Upper lobe of left lung (tissue), 6 donors: ENCODE data around the gene P2RY6. TPM values are rescaled to one million over a fixed set of nuclear protein-coding genes. Genes with fewer than 3 reads are reported as not detected.

ENCODE experiments used
- ATAC-seq, 2 donors: fragments of 200-7000 bp; cut with Tn5 transposase; one replicate each; pipeline ENCODE4 v1.9.1; 2022; ENCODE audit warnings: mild to moderate bottlenecking in 2 of 2, moderate library complexity in 2 of 2; ENCODE audit not compliant: low FRiP score in 2 of 2
- DNase-seq, 2 donors: peaks; one replicate each; pipeline ENCODE4 v3.0.0-alpha.2; 2019 to 2020
- H3K27ac ChIP-seq, 4 donors: fragments of 200-600 bp; sonication (generic); one replicate each; pipeline ENCODE4 v1.5.1; 2016 to 2019
- H3K27me3 ChIP-seq, 4 donors: fragments of 200-600 bp; sonication (generic); one replicate each; pipeline ENCODE4 v1.5.1; 2017 to 2019
- H3K36me3 ChIP-seq, 4 donors: fragments of 200-600 bp; sonication (generic); one replicate each; pipeline ENCODE4 v1.5.1; 2016 to 2019
- H3K4me1 ChIP-seq, 4 donors: fragments of 200-600 bp; sonication (generic); one replicate each; pipeline ENCODE4 v1.5.1; 2018 to 2019
- H3K4me3 ChIP-seq, 4 donors: fragments of 200-600 bp; sonication (generic); one replicate each; pipeline ENCODE4 v1.5.1; 2017 to 2019; ENCODE audit warnings: mild to moderate bottlenecking in 2 of 4, moderate library complexity in 1 of 4
- H3K9me3 ChIP-seq, 4 donors: fragments of 200-600 bp; sonication (generic); one replicate each; pipeline ENCODE4 v1.5.1; 2018 to 2019
- CTCF ChIP-seq, 6 experiments: fragments of 450-650 bp in 4 of 6; fragments of 200-600 bp in 2 of 6; sonication (generic) in 2 of 6; IDR thresholded peaks; one replicate each; pipeline ENCODE4 v1.5.1; 2016 to 2019; ENCODE audit warnings: antibody characterized with exemption in 6 of 6
- EP300 ChIP-seq, 4 donors: sonication (generic); formaldehyde crosslinking; IDR thresholded peaks; one replicate each; pipeline ENCODE4 v1.5.1; 2017; ENCODE audit warnings: antibody characterized with exemption in 4 of 4, control low read depth in 2 of 4
- POLR2A ChIP-seq, 4 donors: fragments of 450-650 bp; IDR thresholded peaks; one replicate each; pipeline ENCODE4 v1.5.1; 2016 to 2017; ENCODE audit warnings: antibody characterized with exemption in 4 of 4, mild to moderate bottlenecking in 2 of 4
- POLR2AphosphoS5 ChIP-seq, 2 donors: sonication (generic); formaldehyde crosslinking; IDR thresholded peaks; one replicate each; pipeline ENCODE4 v1.5.1; 2017; ENCODE audit warnings: antibody characterized with exemption in 2 of 2
- WGBS, 2 donors: methylation state at CpG; one replicate each; pipeline ENCODE4 v1.1.5; 2017 to 2018; 5-methylcytosine and 5-hydroxymethylcytosine counted together
- total RNA-seq, 6 donors: library from RNA; depleted of rRNA in 4 of 6; stranded (reverse); fragments of >200 nt in 4 of 6; gene quantifications; one replicate each; pipeline versions ENCODE4 v1.1.0 to v1.2.1, GENCODE V29; 2016 to 2021
- donor health status: DM: no; HTN: no; CAD: no; lungs with moderate emphysema.
- donor health status: DM: no; HTN: yes; CAD: no; lungs with severe emphysema.

P2RY6 gene
- total RNA-seq, 6 donors from 2014 or later, result 0.30 to 5.3 (median 1.4) TPM; not detected in 1

- Histone ChIP-seq H3K27ac (peak overlapping the region in 2 of 4 donors; percentile 12 to 22), H3K4me3 (no peak overlapping the region), H3K4me1 (peaks cover 11 to 13% (median 12%) of the 10 kb centered on the region in 4 donors), H3K9me3 (no peaks in the 10 kb centered on the region), H3K27me3 (no peaks in the 10 kb centered on the region), H3K36me3 (peaks cover 0 to 8% (median 0%) of the 10 kb centered on the region in 4 donors)
- DNase-seq, result peak in 1 of 2 donors; percentile 77
- peak; percentile 53 to 56 for ATAC-seq
- TF ChIP-seq CTCF (IDR thresholded peaks at IDR 0.05) (peak; percentile 42 to 67 (median 58)), EP300 (IDR thresholded peaks at IDR 0.05) (no peak)
- WGBS, 2 donors, result 44 to 61% methylated on average over 3 to 6 of the region's 6 CpGs
Measured at GRCh38 chr11:73236854-73237253, 35.3 kb upstream of the P2RY6 start.

GRCh38 chr11:73237471-73238290, 34.5 kb upstream of the P2RY6 start:
- H3K4me1 ChIP-seq, result peaks cover 13 to 19% (median 18%) of the 10 kb centered on the region in 4 donors
- H3K36me3 ChIP-seq, result peaks cover 0 to 8% (median 0%) of the 10 kb centered on the region in 4 donors
- TF ChIP-seq POLR2AphosphoS5 (IDR thresholded peaks at IDR 0.05) (no peak), POLR2A (IDR thresholded peaks at IDR 0.05) (no peak), CTCF (IDR thresholded peaks at IDR 0.05) (no peak), EP300 (IDR thresholded peaks at IDR 0.05) (no peak)
- no peaks in the 10 kb centered on the region for H3K27me3 ChIP-seq
- DNase-seq, result no peak
- ATAC-seq, result no peak
- no peaks in the 10 kb centered on the region for H3K9me3 ChIP-seq
- WGBS, 2 donors, result 76 to 81% methylated on average over 10 of the region's 10 CpGs
- H3K4me3 ChIP-seq, result no peak overlapping the region
- H3K27ac ChIP-seq, result no peak overlapping the region

GRCh38 chr11:73239111-73239521, 33.0 kb upstream of the P2RY6 start:
- WGBS, 2 donors, result 87 to 88% methylated on average over 5 to 6 of the region's 6 CpGs

GRCh38 chr11:73239571-73240189, 32.5 kb upstream of the P2RY6 start:
- H3K27ac ChIP-seq, result peak overlapping the region in 1 of 4 donors; percentile 21
- DNase-seq, result no peak
- 85 to 90% methylated on average over 7 of the region's 7 CpGs for WGBS, 2 donors

More at GRCh38 chr11:73239111-73239521, 33.0 kb upstream of the P2RY6 start:
- Histone ChIP-seq H3K4me3 (no peak overlapping the region), H3K27ac (no peak overlapping the region), H3K9me3 (no peaks in the 10 kb centered on the region), H3K36me3 (peaks cover 0 to 8% (median 0%) of the 10 kb centered on the region in 4 donors), H3K4me1 (peaks cover 13 to 22% (median 20%) of the 10 kb centered on the region in 4 donors), H3K27me3 (no peaks in the 10 kb centered on the region)
- ATAC-seq (no peak), DNase-seq (no peak)
- TF ChIP-seq CTCF (IDR thresholded peaks at IDR 0.05), result no peak
- TF ChIP-seq POLR2AphosphoS5 (IDR thresholded peaks at IDR 0.05), result no peak
- TF ChIP-seq EP300 (IDR thresholded peaks at IDR 0.05), result no peak
- no peak for TF ChIP-seq POLR2A (IDR thresholded peaks at IDR 0.05)

GRCh38 chr11:73240190-73240781, 31.9 kb upstream of the P2RY6 start:
- DNase-seq, result peak; percentile 30 to 62
- Histone ChIP-seq H3K9me3 (no peaks in the 10 kb centered on the region), H3K36me3 (no peaks in the 10 kb centered on the region), H3K27ac (peak overlapping the region in 1 of 4 donors; percentile 21), H3K4me1 (peaks cover 13 to 22% (median 20%) of the 10 kb centered on the region in 4 donors), H3K4me3 (no peak overlapping the region), H3K27me3 (no peaks in the 10 kb centered on the region)
- 53 to 55% methylated on average over 4 of the region's 4 CpGs for WGBS, 2 donors
- ATAC-seq, result no peak
- TF ChIP-seq POLR2AphosphoS5 (IDR thresholded peaks at IDR 0.05) (no peak), POLR2A (IDR thresholded peaks at IDR 0.05) (no peak), CTCF (IDR thresholded peaks at IDR 0.05) (no peak)

More at GRCh38 chr11:73239571-73240189, 32.5 kb upstream of the P2RY6 start:
- no peaks in the 10 kb centered on the region for H3K27me3 ChIP-seq
- no peak for ATAC-seq
- H3K4me1 ChIP-seq, result peaks cover 13 to 22% (median 20%) of the 10 kb centered on the region in 4 donors
- H3K4me3 ChIP-seq, result no peak overlapping the region
- no peak for TF ChIP-seq EP300 (IDR thresholded peaks at IDR 0.05)
- H3K36me3 ChIP-seq, result peaks cover 0 to 4% (median 0%) of the 10 kb centered on the region in 4 donors
- no peaks in the 10 kb centered on the region for H3K9me3 ChIP-seq
